Lung (tissue), 12 donors: ENCODE data around the gene GNG14. TPM values are rescaled to one million over a fixed set of nuclear protein-coding genes. Genes with fewer than 3 reads are reported as not detected.
"Not testable (repeated sequence)": the region's sequence is repeated elsewhere in the genome, so short reads cannot be mapped to it uniquely, and the experiment has no call there.

Source experiments
- ATAC-seq: fragments of 200-7000 bp; cut with Tn5 transposase; one replicate; pipeline ENCODE4 v1.9.1; 2020; ENCODE audit warnings: moderate number of reproducible peaks; ENCODE audit not compliant: insufficient read depth, low FRiP score
- DNase-seq, 3 donors: peaks; one replicate each; pipeline ENCODE4 v3.0.0-alpha.2; 2013 to 2017
- H3K27ac ChIP-seq, 2 donors: one replicate each; pipeline ENCODE4 v1.5.1; 2013; ENCODE audit warnings: mild to moderate bottlenecking in 2 of 2, moderate library complexity in 2 of 2, control low read depth in 1 of 2, inconsistent platforms in 1 of 2, low read depth in 1 of 2, low read length in 1 of 2
- H3K27me3 ChIP-seq, 3 donors: one replicate each; pipeline ENCODE4 v1.5.1; 2013; ENCODE audit warnings: low read length in 2 of 3; ENCODE audit not compliant: control insufficient read depth in 3 of 3, insufficient read depth in 3 of 3
- H3K36me3 ChIP-seq, 4 donors: one replicate each; pipeline ENCODE4 v1.5.1; 2013; ENCODE audit warnings: low read length in 4 of 4, mild to moderate bottlenecking in 1 of 4, moderate library complexity in 1 of 4; ENCODE audit not compliant: control insufficient read depth in 4 of 4, insufficient read depth in 4 of 4
- H3K4me1 ChIP-seq, 5 donors: one replicate each; pipeline ENCODE4 v1.5.1; 2013; ENCODE audit warnings: low read length in 5 of 5, mild to moderate bottlenecking in 2 of 5, moderate library complexity in 1 of 5; ENCODE audit not compliant: control insufficient read depth in 5 of 5, insufficient read depth in 5 of 5
- H3K4me3 ChIP-seq: one replicate; pipeline ENCODE4 v1.5.1; 2013; ENCODE audit warnings: mild to moderate bottlenecking, control low read depth, moderate library complexity
- H3K9ac ChIP-seq, 2 donors: one replicate each; pipeline ENCODE4 v1.5.1; 2013; ENCODE audit warnings: low read length in 2 of 2, control low read depth in 1 of 2; ENCODE audit not compliant: insufficient read depth in 1 of 2
- H3K9me3 ChIP-seq, 4 donors: one replicate each; pipeline ENCODE4 v1.5.1; 2013; ENCODE audit warnings: low read length in 3 of 4, mild to moderate bottlenecking in 1 of 4, moderate library complexity in 1 of 4; ENCODE audit not compliant: control insufficient read depth in 4 of 4, insufficient read depth in 3 of 4
- CTCF ChIP-seq: IDR thresholded peaks from 2 replicates; pipeline ENCODE4 v1.5.1; 2012; ENCODE audit warnings: mild to moderate bottlenecking; ENCODE audit errors: control extremely low read depth, extremely low read depth
- WGBS, 2 donors: extraction: QIAGEN DNeasy Blood & Tissue Kit; methylation state at CpG; one replicate each; pipeline ENCODE4 v1.1.7; 2013; 5-methylcytosine and 5-hydroxymethylcytosine counted together
- polyA plus RNA-seq, 2 donors: library from polyadenylated mRNA; stranded (reverse); fragments of 200-250 nt; gene quantifications; one replicate each; pipeline ENCODE4 v1.2.1, GENCODE V29; 2013
- total RNA-seq, 2 donors: library from RNA; depleted of rRNA in 1 of 2; stranded (reverse); fragments of >200 nt in 1 of 2; gene quantifications; one replicate each; pipeline ENCODE4 v1.2.1, GENCODE V29; 2014 to 2021
- donor health status: control.
- donor health status: control.
- donor health status: Bipolar disorder and iron deficiency.
- donor health status: healthy.
- donor health status: DM: yes; HTN: yes; CAD: no.

The GNG14 gene
- total and polyA plus RNA-seq, 4 donors = not detected

GRCh38 chr19:12696366-12697335 lies 8.9 kb downstream of the GNG14 start, which contains the start of gene FBXW9:
FBXW9 (minus strand) TSS chr19:12696631; CDS start chr19:12696581, 50 bp downstream.
- Histone ChIP-seq H3K27ac (peak within 1 kb of the TSS; percentile 80 to 89), H3K4me1 (peaks cover 0 to 9% (median 3%) of the 10 kb centered on the region in 5 donors), H3K36me3 (peaks cover 4 to 21% (median 7%) of the 10 kb centered on the region in 4 donors), H3K4me3 (peak within 1 kb of the TSS; percentile 92), H3K27me3 (no peaks in the 10 kb centered on the region), H3K9me3 (no peaks in the 10 kb centered on the region), H3K9ac (peak within 1 kb of the TSS; percentile 76 to 89)
- DNase-seq (peak; percentile 97 to 98 (median 98)), ATAC-seq (peak; percentile 88)
- TF ChIP-seq CTCF = no peak
- 6 to 7% methylated on average over 54 to 59 of the region's 59 CpGs for WGBS, 2 donors

DNA sequence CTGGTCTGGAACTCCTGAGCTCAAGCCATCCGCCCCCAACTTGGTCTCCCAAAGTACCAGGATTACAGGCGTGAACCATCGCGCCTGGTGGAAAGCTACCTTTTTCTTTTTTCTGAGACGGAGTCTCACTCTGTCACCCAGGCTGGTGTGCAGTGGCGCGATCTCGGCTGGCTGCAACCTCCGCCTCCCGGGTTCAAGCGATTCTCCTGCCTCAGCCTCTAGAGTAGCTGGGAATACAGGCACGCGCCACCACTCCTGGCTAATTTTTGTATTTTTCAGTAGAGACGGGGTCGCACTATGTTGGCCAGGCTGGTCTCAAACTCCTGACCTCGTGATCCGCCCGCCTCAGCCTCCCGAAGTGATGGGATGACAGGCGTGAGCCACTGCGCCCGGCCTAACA lies 9.6 kb downstream of the GNG14 start:
- H3K9me3 ChIP-seq, H3K4me1 ChIP-seq, DNase-seq, H3K9ac ChIP-seq, H3K4me3 ChIP-seq, H3K27me3 ChIP-seq, H3K27ac ChIP-seq, ATAC-seq: not testable (repeated sequence)
- H3K36me3 ChIP-seq = peaks cover 4 to 25% (median 11%) of the 10 kb centered on the region in 4 donors
- WGBS, 2 donors = 96 to 98% methylated on average over 22 of the region's 22 CpGs

DNA sequence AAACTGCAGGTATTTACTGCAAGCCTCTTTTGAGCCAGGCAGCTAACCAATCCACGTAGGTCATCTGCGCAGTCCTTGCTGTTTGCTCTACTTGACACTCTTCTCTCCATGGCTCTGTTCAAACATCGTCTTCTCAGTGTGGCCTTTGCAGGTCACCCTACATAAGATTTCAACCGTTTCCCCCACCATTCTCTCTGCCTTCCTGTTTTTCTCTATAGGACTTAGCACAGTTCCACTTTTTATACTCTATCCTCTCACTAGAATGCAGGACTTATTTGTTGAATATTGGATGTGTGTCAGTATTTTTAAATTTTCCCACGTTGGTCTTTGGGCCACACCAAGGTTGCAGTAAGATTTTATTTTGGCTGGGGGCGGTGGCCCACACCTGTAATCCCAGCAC lies 10.3 kb downstream of the GNG14 start:
- H3K27ac ChIP-seq = no peak overlapping the region
- ATAC-seq = no peak
- peaks cover 0 to 9% (median 3%) of the 10 kb centered on the region in 5 donors for H3K4me1 ChIP-seq
- H3K9me3 ChIP-seq = no peaks in the 10 kb centered on the region
- no peaks in the 10 kb centered on the region for H3K27me3 ChIP-seq
- 60 to 72% methylated on average over 6 of the region's 6 CpGs for WGBS, 2 donors
- no peak for TF ChIP-seq CTCF
- peaks cover 9 to 29% (median 15%) of the 10 kb centered on the region in 4 donors for H3K36me3 ChIP-seq
- no peak overlapping the region for H3K4me3 ChIP-seq
- DNase-seq = no peak
- no peak overlapping the region for H3K9ac ChIP-seq

GRCh38 chr19:12701596-12702282 lies 13.9 kb downstream of the GNG14 start:
- Histone ChIP-seq H3K27ac (no peak overlapping the region), H3K4me1 (peaks cover 0 to 4% (median 0%) of the 10 kb centered on the region in 5 donors), H3K9ac (no peak overlapping the region), H3K36me3 (peaks cover 14 to 57% (median 30%) of the 10 kb centered on the region in 4 donors), H3K27me3 (no peaks in the 10 kb centered on the region), H3K4me3 (no peak overlapping the region), H3K9me3 (no peaks in the 10 kb centered on the region)
- no peak for TF ChIP-seq CTCF
- DNase-seq = no peak
- 93 to 96% methylated on average over 32 to 33 of the region's 33 CpGs for WGBS, 2 donors
- no peak for ATAC-seq
